G401 (cell line): ENCODE measurements around the gene TBCD. TPM values are rescaled to one million over a fixed set of nuclear protein-coding genes. Genes with fewer than 3 reads are reported as not detected.

Source experiments
- DNase-seq: peaks from one replicate; pipeline ENCODE4 v3.0.0-alpha.2; 2015; ENCODE audit warnings: low spot score
- in situ Hi-C: cut with HindIII; loops from 2 replicates; pipeline ENCODE4 v1.10.0; 2016; ENCODE audit warnings: low sequenced_read_pairs, mixed read lengths
- total RNA-seq: library from RNA; depleted of rRNA; stranded (reverse); fragments of >200 nt; shearing (Covaris generic); gene quantifications from 2 replicates; pipeline ENCODE4 v1.2.3, GENCODE V29; 2014; rRNA removed

TBCD gene
- 86.4 and 108 TPM in 2 replicates for total RNA-seq

DNA sequence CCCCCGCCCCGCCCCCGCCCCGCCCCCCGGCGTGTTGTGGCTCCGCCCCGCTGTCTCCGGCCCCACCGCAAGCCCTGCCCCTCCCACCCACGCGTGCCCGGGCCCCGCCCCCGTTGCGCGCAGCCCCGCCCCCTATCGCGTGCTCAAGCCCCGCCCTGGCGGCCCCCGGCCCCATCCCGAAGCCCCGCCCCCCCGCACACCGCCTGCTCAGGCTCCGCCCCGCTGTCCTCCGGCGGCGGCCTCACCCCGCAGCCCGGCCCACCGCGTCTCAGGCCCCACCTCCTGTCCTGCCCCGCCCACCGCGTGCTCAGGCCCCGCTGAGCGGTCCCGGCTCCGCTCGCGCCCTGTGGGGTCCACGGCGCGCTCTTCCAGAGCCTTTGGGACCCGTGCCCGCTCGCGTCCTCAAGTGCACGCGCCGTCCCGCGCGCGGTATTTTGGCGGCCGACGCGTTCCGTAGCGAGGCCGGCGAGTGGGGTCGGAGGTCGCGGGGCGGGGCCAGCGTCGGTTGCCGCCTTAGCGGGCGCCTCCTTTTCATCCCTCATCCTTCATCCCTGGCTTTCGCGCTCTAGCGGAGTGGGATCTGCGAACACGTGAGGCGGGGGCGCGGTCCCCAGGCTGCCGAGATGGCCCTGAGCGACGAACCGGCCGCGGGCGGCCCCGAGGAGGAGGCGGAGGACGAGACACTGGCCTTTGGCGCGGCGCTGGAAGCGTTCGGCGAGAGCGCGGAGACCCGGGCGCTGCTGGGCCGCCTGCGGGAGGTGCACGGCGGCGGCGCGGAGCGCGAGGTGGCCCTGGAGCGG, at the start of gene TBCD:
TSS of gene TBCD (plus strand) at position 495 of the 800 bp plus-strand sequence. CDS start at position 624, 129 bp downstream.
- peak; percentile 88 for DNase-seq
- in situ Hi-C loops, result no loop called here

DNA sequence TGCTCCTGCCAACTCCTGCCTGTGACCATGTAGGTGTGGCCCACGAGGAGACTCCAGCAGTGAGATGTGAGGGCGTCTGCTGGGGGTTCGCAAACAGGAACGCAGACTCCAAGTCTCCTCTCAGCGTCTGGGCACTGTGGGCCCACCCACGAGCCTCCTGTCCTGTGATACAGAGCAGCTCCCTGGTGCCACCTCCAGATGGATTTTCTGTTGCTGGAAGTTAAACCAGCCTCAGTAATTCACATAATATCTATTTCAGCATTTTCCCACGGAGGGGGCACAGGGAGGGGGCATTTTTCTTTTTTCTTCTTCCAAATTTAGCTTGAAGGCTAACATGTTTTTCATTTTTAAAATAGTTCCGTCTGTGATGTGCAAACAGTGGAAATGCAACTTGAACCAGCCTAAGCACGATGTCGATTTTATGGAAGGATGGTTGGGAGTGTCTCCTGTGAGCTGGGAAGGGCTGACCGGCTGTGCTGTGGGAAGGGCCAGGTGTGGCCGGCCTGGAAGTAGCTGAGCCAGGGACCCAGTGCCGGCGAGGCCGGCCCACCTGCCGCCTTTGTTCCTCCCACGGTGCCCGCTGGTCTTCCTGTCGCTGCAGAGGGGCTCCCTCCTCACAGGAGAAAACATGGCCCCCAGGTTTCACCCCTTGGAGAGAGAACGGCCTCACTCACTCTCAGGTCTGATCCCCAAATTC, 49.5 kb upstream of the TBCD start:
- in situ Hi-C loops, result no loop called here
- no peak for DNase-seq

DNA sequence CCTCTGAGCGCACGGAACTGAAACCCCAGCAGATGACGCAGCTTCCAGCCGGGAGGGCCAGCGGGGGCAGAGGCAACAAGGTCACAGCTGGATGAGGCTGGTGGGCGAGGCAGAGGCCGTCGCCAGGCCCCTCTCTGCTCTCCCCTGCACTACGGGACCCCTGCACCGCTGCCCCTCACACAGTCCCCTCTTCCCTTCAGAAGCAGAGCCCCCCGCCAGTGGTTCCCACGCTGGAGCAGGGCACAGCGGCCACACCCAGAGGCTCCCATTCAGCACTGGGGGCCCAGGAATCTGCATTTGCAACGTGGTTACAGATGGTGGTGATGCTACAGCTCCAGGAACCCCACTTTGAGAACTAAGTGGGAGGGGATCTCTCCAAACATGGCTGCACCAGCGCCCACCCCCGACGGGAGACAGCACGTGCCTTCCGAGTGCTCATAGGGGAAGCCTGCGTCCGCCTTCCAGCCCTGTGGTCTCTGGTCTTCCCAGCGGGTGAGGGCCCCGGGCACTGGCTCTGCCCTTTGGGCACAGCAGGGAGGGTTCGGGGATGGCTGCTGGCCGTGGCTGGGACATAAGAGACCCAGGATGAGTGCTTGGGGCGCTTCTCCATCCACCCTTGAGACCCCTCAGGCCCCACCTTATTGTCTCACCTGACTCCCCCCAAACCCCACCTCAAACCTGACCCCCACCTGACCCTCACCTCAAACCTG, 48.7 kb upstream of the TBCD start:
- no peak for DNase-seq
- in situ Hi-C loops, result no loop called here

GRCh38 chr17:82703935-82704865, 47.7 kb upstream of the TBCD start:
- DNase-seq, result no peak
- in situ Hi-C loops, result no loop called here

DNA sequence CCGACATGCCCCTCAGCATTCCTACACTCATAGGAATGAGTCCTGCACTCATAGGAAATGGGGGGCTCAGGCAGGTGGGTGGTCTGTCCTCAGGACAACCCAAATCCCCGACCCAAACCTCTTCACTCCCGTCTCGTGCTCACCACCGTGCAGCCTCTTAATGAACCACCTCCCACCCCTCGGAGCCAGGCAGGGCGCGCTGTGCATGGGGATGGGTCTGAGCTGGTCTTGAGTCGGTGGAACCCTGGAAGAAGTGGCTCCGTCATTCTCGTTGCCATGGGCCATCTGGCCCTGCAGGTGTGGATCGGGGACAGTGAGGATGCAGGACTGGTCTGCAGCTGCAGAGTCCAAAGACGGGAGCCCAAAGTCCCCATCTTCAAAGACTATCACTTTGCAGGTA, 47.0 kb upstream of the TBCD start:
- DNase-seq, result no peak
- in situ Hi-C loops, result no loop called here

GRCh38 chr17:82705756-82706155, 46.1 kb upstream of the TBCD start:
- in situ Hi-C loops, result no loop called here
- DNase-seq, result no peak

DNA sequence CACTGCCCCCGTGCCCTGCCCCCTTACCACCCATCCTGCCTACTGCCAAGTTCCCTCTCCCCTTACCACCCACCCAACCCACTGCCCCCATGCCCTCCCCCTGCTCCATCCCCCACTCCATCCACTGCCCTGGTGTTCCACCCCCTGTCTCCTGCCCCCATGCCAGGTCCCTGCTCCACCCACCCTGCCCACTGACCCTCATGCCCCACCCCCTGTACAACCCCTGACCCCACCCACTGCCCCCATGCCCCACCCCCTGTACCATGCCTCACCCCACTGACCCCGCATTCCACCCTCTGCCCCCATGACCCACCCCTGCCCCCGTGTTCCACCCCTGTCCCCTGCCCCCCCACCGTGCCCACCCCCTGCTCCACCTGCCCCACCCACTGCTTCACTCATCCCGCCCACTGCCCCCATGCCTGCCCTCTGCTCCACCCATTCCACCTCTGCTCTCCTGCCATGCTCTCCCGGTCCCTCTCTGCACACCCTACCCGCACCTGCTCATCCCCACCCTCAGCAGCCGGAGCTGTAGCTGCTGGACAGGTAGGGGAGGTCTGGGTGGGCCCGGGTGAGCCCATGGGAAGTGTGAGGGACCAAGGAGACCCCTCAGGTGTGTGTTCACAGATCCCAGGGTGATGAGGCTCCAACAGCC, 42.7 kb upstream of the TBCD start:
- no peak for DNase-seq
- in situ Hi-C loops, result no loop called here

- no peak for DNase-seq
- in situ Hi-C loops, result no loop called here
Measured at GRCh38 chr17:82709676-82710498, 42.0 kb upstream of the TBCD start.

DNA sequence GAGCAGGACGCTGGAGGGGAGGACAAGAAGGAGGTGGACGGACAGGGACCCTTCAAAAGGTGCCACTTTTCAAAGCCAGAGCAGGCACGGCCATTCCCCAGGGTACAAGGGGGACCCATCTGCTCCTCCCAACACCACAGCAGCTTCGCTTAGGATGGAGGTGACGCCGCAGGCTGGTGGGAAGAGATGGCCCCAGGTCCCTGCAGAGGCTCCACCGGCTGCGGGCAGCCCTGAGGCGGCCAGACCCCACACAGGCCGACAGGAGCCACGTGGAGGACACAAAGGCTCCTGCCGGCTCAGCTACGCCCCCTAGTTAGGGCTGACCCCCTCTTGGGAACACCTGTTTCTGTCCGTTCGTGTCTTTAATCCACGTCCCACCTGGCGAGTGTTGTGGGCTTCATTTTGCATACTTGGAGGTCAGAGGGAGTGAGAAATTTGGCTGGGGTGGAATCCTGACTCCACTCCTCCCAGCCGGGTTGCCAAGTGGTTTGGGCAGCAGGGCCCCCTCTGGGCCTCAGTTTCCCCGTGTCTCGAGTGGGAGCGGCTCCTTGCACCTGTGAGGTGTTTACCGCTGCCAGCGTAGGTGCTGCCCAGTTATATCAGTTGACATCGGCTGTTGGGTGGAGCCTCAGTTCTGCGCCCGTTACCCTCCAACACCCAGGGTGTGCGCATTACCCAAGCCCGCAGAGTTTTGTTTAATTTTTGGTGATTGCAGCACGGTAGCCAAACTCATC, 41.2 kb upstream of the TBCD start:
- DNase-seq, result no peak
- in situ Hi-C loops, result no loop called here

- in situ Hi-C loops, result no loop called here
- no peak for DNase-seq
Measured at GRCh38 chr17:82713071-82713723, 38.7 kb upstream of the TBCD start.

DNA sequence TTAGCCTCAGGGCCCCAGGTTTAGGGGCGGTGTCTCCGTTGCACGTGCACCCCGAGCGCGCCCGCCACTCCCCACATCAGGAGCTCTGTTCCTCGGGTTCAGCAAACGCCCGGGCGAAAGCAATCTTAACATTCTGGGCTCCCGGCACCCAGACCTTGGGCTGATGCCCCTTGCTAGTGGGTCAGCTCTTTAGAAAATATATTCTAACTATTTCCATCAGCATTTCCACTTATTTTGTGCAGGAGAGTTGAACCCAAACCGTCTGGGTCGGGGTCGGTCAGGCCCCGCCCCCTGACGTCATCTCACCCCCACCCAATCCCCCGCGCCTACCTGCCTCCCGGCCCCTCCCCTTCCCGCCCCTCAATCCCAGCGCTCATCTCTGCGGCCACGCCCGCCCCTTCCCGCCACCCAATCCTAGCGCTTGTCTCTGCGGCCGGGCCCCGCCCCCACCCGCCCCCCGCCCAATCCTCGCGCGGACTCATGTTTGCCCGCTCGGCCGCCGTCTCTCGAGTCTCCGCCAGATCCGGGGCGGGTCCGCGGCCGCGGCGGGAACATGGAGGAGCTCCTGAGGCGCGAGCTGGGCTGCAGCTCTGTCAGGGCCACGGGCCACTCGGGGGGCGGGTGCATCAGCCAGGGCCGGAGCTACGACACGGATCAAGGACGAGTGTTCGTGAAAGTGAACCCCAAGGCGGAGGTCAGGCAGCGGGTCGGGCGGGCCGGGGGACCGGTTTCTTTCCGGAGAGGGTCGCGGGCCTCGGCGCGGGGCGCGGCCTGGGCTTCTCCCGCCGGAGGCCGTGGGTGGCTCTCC, 35.5 kb upstream of the TBCD start, which contains the start of gene FN3KRP:
TSS of gene FN3KRP (plus strand) at position 504 of the 808 bp plus-strand sequence. CDS start at position 554, 50 bp downstream.
- in situ Hi-C loops, result no loop called here
- peak; percentile 90 for DNase-seq

- DNase-seq, result no peak
- in situ Hi-C loops, result no loop called here
Measured at GRCh38 chr17:82718986-82719685, 32.7 kb upstream of the TBCD start.

- no peak for DNase-seq
Measured at GRCh38 chr17:82720204-82720603, 31.7 kb upstream of the TBCD start.

GRCh38 chr17:82722341-82723013, 29.4 kb upstream of the TBCD start:
- in situ Hi-C loops, result no loop called here
- no peak for DNase-seq

More at GRCh38 chr17:82720204-82720603, 31.7 kb upstream of the TBCD start:
- in situ Hi-C loops, result no loop called here
